HFF-Myc (cell line): ENCODE results near the gene WEE1.
"Not testable (repeated sequence)": the region's sequence is repeated elsewhere in the genome, so short reads cannot be mapped to it uniquely, and the experiment has no call there.

ENCODE experiments used
- DNase-seq: peaks from one replicate; pipeline ENCODE4 v3.0.0-alpha.2; 2011; ENCODE audit warnings: low read depth; ENCODE audit errors: extremely low read depth
- H3K4me3 ChIP-seq: replicated peaks from 2 replicates; pipeline ENCODE4 v1.5.1; 2011; ENCODE audit warnings: low read depth, mild to moderate bottlenecking, control low read depth, low read length
- TF ChIP-seq, protein P1 (sequence below): IDR thresholded peaks from 2 replicates; pipeline ENCODE4 v1.5.1; 2012; ENCODE audit warnings: mild to moderate bottlenecking, low read depth, low read length, control low read depth; ENCODE audit errors: missing control alignments

Gene WEE1

DNA sequence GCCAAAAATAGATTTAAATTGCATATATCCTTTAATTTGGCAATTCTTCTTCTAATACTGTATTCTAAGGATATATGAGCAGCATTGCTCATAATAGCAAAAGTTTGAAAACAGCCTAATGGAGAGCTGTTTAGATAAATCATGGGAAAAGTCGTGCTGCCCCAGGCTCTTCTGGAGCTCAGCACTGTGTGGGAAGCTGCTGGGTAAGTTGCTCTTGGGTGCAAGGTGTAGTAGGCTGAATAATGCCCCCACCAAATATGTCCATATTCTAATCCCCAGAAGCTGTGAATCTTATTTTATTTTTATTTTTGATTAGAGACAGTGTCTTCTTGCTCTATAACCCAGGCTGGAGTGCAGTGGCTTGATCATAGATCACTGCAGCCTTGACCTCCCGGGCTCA is 34.9 kb upstream of the WEE1 start:
- no peak for DNase-seq
- TF ChIP-seq, protein P1, sequence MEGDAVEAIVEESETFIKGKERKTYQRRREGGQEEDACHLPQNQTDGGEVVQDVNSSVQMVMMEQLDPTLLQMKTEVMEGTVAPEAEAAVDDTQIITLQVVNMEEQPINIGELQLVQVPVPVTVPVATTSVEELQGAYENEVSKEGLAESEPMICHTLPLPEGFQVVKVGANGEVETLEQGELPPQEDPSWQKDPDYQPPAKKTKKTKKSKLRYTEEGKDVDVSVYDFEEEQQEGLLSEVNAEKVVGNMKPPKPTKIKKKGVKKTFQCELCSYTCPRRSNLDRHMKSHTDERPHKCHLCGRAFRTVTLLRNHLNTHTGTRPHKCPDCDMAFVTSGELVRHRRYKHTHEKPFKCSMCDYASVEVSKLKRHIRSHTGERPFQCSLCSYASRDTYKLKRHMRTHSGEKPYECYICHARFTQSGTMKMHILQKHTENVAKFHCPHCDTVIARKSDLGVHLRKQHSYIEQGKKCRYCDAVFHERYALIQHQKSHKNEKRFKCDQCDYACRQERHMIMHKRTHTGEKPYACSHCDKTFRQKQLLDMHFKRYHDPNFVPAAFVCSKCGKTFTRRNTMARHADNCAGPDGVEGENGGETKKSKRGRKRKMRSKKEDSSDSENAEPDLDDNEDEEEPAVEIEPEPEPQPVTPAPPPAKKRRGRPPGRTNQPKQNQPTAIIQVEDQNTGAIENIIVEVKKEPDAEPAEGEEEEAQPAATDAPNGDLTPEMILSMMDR, result no peak
- no peak overlapping the region for H3K4me3 ChIP-seq

DNA sequence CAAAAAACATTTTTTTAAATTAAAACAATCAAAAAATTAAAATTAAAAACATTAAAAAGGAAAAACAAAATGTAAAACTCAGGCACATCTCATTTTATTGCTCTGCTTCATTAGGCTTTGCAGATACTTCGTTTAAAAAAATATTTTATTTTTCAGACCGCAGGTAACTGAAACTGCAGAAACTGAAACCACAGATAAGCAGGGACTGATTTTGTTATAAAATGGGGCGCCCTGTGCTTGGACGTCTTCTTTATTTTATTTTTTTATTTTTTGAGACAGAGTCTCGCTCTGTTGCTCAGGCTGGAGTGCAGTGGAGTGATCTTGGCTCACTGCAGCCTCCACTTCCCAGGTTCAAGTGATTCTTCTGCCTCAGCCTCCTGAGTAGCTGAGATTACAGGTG is 24.3 kb upstream of the WEE1 start:
- not testable (repeated sequence) for DNase-seq, H3K4me3 ChIP-seq

DNA sequence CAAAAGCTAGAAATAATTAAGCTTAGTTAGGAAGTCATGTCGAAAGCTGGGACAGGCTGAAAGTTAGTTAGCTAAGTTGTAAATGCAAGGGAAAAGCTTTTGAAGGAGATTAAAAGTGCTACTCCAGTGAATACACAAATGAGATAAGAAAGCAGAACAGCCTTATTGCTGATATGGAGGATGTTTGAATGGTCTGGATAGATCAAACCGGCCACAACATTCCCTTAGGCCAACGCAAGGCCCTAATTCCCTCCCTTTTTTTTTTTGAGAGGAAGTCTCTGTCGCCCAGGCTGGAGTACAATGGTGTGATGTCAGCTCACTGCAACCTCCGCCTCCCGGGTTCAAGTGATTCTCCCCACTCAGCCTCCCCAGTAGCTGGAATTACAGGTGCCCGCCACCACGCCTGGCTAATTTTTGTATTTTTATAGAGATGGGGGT is 23.3 kb upstream of the WEE1 start:
- DNase-seq, result no peak
- TF ChIP-seq, protein P1, result no peak
- no peak overlapping the region for H3K4me3 ChIP-seq

DNA sequence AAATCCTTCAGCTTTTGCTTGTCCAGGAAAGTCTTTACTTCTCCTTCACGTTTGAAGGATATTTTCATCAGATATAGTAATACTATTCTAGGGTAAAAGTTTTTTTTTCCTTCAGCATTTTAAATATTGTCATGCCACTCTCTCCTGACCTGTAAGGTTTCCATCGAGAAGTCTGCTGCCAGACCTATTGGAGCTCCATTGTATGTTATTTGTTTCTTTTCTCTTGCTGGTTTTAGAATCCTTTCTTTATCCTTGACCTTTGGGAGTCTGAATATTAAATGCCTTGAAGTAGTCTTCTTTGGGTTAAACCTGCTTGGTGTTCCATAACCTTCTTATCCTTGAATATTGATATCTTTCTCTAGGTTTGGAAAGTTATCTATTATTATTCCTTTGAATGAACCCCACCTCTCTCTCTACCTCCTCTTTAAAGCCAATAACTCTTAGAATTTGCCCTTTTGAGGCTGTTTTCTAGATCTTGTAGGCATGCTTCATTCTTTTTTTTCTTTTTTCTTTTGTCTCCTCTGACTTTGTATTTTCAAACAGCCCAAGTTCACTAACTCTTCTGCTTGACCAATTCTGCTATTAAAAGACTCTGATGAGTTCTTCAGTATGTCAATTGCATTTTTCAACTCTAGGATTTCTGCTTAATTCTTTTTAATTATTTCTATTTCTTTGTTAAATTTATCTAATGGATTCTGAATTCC is 12.0 kb upstream of the WEE1 start:
- DNase-seq, result no peak
- TF ChIP-seq, protein P1, result no peak
- no peak overlapping the region for H3K4me3 ChIP-seq

DNA sequence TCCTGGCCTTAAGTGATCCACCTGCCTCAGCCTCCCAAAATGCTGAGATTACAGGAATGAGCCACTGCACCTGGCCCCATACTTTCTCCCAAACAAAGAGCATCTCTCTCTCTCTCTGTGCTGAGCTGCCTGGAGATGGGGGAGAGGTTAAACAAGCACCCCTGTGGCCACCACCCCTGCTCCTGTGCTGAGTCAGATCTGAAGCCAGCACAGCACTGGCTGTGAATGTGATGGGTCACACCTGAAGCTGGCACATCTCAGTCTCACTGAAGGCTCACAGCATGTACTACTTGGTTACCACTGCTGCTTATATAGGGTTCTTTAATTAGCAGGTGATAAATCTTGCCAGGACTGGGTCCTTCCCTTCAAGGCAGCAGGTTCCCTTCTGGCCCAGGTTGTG is 10.8 kb upstream of the WEE1 start:
- no peak overlapping the region for H3K4me3 ChIP-seq
- no peak for DNase-seq
- TF ChIP-seq, protein P1, result no peak

DNA sequence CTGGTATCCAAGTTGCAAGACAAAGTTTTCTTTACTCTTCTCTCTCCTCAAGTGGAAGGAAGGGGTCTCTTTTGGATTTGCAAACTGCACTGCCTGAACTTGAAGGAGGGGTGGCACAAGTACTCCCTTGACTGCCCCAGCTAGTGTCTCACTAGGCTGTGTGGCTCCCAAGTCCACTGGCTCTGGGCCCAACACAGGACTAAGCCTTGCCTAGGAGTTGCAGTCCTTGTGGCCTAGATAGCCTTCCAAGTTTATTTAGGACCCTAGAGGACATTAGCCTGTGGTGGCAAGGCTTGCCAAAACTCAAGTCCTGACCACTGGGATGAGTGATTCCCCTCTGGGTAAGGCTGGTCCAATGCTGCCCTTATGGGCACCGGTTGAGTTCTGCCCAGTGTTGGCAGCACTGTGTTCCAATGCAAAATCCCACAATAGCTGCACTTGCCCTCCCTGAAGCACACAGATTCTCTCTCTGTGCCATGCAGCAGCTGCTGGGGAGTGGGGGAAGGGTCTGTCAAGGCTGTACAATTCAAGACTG is 10.2 kb upstream of the WEE1 start:
- no peak overlapping the region for H3K4me3 ChIP-seq
- no peak for DNase-seq
- TF ChIP-seq, protein P1, result no peak

DNA sequence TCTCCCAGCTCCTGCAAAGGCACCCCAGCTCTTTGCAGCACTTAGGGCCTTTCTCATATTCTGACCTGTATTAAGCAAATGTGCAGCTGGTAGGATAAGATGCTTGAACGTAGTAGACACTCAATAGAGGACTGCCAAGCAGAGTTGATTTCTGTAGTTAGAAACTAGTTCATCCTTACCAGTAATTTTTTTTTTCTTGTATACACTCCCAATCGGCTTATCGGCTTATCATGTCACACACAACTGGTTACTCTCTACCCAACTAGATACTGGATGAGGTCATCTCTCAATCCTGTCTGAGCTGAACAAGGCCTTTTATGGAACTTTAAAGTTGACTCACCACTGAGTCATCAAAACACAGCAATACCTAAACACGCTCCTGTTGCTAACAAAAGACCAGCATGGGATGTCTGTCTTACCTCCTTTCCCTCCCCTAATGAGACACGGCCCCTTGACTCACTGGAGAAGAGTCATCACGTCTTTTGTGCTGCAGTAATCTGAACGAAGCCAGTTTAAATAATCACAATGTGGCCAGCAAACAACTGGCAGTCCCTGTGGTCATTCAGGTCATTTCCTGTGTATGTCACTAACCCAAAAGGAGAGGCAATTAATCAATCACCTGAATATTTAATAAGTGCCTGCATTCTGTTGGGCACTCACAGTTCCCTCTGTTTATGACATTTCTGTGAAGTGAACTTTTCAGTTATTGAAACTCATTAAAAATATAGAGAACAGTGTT is 7.5 kb upstream of the WEE1 start:
- TF ChIP-seq, protein P1, result no peak
- DNase-seq, result peak; percentile 100
- no peak overlapping the region for H3K4me3 ChIP-seq
